GM12878 (cell line): ENCODE data around the gene CKAP5. TPM values are rescaled to one million over a fixed set of nuclear protein-coding genes. Genes with fewer than 3 reads are reported as not detected.

Experiments
- ATF2 ChIP-seq: IDR thresholded peaks from 2 replicates; pipeline ENCODE4 v1.6.1; 2012; ENCODE audit warnings: low read length, inconsistent platforms
- ATF3 ChIP-seq: IDR thresholded peaks from 2 replicates; pipeline ENCODE4 v1.6.1; 2011; ENCODE audit warnings: low read depth, mild to moderate bottlenecking, low read length, moderate library complexity, borderline replicate concordance; ENCODE audit errors: extremely low read depth
- CREM ChIP-seq: IDR thresholded peaks from 2 replicates; pipeline ENCODE4 v1.6.1; 2014; ENCODE audit warnings: antibody characterized with exemption, low read depth
- DPF2 ChIP-seq: fragments of 450-650 bp; IDR thresholded peaks from 2 replicates; pipeline ENCODE4 v1.6.1; 2017; ENCODE audit warnings: mild to moderate bottlenecking
- FOXM1 ChIP-seq: IDR thresholded peaks from 2 replicates; pipeline ENCODE4 v1.6.1; 2012; ENCODE audit warnings: low read depth, mild to moderate bottlenecking, inconsistent platforms, low read length, moderate library complexity
- IKZF2 ChIP-seq, 2 experiments: fragments of 450-650 bp; IDR thresholded peaks; 2 replicates each; pipeline ENCODE4 v1.6.1; 2017; ENCODE audit warnings: mild to moderate bottlenecking in 2 of 2, moderate library complexity in 2 of 2
- IRF4 ChIP-seq: IDR thresholded peaks from 2 replicates; pipeline ENCODE4 v1.6.1; 2011; ENCODE audit warnings: low read depth, low read length
- KAT2A ChIP-seq: conservative IDR thresholded peaks from 2 replicates; pipeline ENCODE4 v1.6.1; 2011; ENCODE audit warnings: low read depth, low read length; ENCODE audit not compliant: control insufficient read depth
- MTA2 ChIP-seq: fragments of 450-650 bp; IDR thresholded peaks from 2 replicates; pipeline ENCODE4 v1.6.1; 2016; ENCODE audit warnings: low read depth, mild to moderate bottlenecking, moderate library complexity
- NR2C1 ChIP-seq: fragments of 450-650 bp; IDR thresholded peaks from 2 replicates; pipeline ENCODE4 v1.6.1; 2017; ENCODE audit warnings: antibody characterized with exemption, mild to moderate bottlenecking, moderate library complexity
- POLR2AphosphoS2 ChIP-seq: IDR thresholded peaks from 2 replicates; pipeline ENCODE4 v1.6.1; 2011; ENCODE audit warnings: low read depth, mild to moderate bottlenecking, low read length, improper control_type of control experiment, moderate library complexity
- RBBP5 ChIP-seq: fragments of 200-600 bp; sonication (generic); conservative IDR thresholded peaks from 2 replicates; pipeline ENCODE4 v1.6.1; 2016
- RELB ChIP-seq: fragments of 450-650 bp; IDR thresholded peaks from 2 replicates; pipeline ENCODE4 v1.6.1; 2017; ENCODE audit warnings: low read depth, mild to moderate bottlenecking, moderate library complexity
- SIX5 ChIP-seq: IDR thresholded peaks from 2 replicates; pipeline ENCODE4 v1.6.1; 2011; ENCODE audit warnings: mild to moderate bottlenecking, low read depth, low read length, moderate library complexity; ENCODE audit not compliant: severe bottlenecking
- SMAD1 ChIP-seq: fragments of 450-650 bp; IDR thresholded peaks from 2 replicates; pipeline ENCODE4 v1.6.1; 2018; ENCODE audit warnings: mild to moderate bottlenecking, low read depth; ENCODE audit not compliant: partially characterized antibody
- SPI1 ChIP-seq: IDR thresholded peaks from 2 replicates; pipeline ENCODE4 v1.6.1; 2011; ENCODE audit warnings: low read depth, mild to moderate bottlenecking, low read length, moderate library complexity, borderline replicate concordance; ENCODE audit not compliant: insufficient read depth
- STAT1 ChIP-seq: fragments of 450-650 bp; conservative IDR thresholded peaks from 2 replicates; pipeline ENCODE4 v1.6.1; 2014; ENCODE audit warnings: antibody characterized with exemption, mild to moderate bottlenecking
- STAT3 ChIP-seq: IDR thresholded peaks from 2 replicates; pipeline ENCODE4 v1.6.1; 2011; ENCODE audit warnings: low read depth, low read length, improper control_type of control experiment
- TCF7 ChIP-seq: IDR thresholded peaks from 2 replicates; pipeline ENCODE4 v1.6.1; 2014; ENCODE audit warnings: antibody characterized with exemption, borderline replicate concordance
- YBX1 ChIP-seq: fragments of 450-650 bp; IDR thresholded peaks from 2 replicates; pipeline ENCODE4 v1.6.1; 2016; ENCODE audit warnings: antibody characterized with exemption
- ZBTB4 ChIP-seq: fragments of 450-650 bp; formaldehyde crosslinking; IDR thresholded peaks from 2 replicates; pipeline ENCODE4 v1.4.0; 2022; ENCODE audit warnings: mild to moderate bottlenecking, moderate library complexity
- ZNF384 ChIP-seq: IDR thresholded peaks from 2 replicates; pipeline ENCODE4 v1.6.1; 2012; ENCODE audit warnings: low read depth, mild to moderate bottlenecking, low read length, improper control_type of control experiment, borderline replicate concordance
- polyA plus RNA-seq, 11 experiments: library from polyadenylated mRNA; depleted of rRNA in 4 of 11; unstranded in 6 of 11; stranded (reverse) in 5 of 11; fragments of >200 nt; fragmentation: Nextera tagmentation in 4 of 11; fragmentation: Illumina TruSeq in 1 of 11; extraction: Ambion mirVana in 4 of 11; extraction: Trizol in 1 of 11; gene quantifications; 1 replicate in 1 of 11; 2 replicates in 10 of 11; pipeline versions ENCODE4 v1.2.1 to v1.2.3, GENCODE V29; 2011 to 2016; ENCODE audit warnings: inconsistent platforms in 2 of 11, missing spikeins in 2 of 11, low read depth in 1 of 11
- total RNA-seq, 4 experiments: library from RNA; depleted of rRNA in 3 of 4; stranded (reverse); fragments of >200 nt in 3 of 4; fragmentation: Illumina TruSeq in 1 of 4; extraction: Trizol in 1 of 4; gene quantifications; 2 replicates each; pipeline versions ENCODE4 v1.2.1 to v1.2.3, GENCODE V29; 2013 to 2021

Gene CKAP5
- total and polyA plus RNA-seq, 10 of the 15 experiments (the other 5 are each of a cell fraction or from before 2014, with no cell fraction given): 20.1 to 161 (median 79.8) TPM

- TF ChIP-seq ZBTB4 (CRISPR knock-in tag) (no peak), TCF7 (no peak), ZNF384 (no peak), RBBP5 (no peak), SPI1 (no peak), POLR2AphosphoS2 (no peak), YBX1 (no peak), FOXM1 (peak; percentile 42; the same call in 1 of the 2 replicates), IRF4 (peak; percentile 48; the same call in 1 of the 2 replicates), KAT2A (no peak), IKZF2 (IDR thresholded peaks at IDR 0.05) (no peak), STAT1 (no peak), CREM (no peak), STAT3 (no peak), MTA2 (no peak), NR2C1 (no peak), SMAD1 (no peak), DPF2 (no peak), ATF3 (no peak), SIX5 (no peak), ATF2 (no peak), RELB (peak; percentile 34; the same call in 1 of the 2 replicates)
These were observed 43.8 kb upstream of the CKAP5 start (continued) for GRCh38 chr11:46889689-46890475.
